EL (cell line): Measurements from ENCODE around the gene EMC10.

ENCODE experiments used
- DNase-seq: peaks from one replicate; pipeline ENCODE4 v3.0.0-alpha.2; 2016

Gene EMC10

DNA sequence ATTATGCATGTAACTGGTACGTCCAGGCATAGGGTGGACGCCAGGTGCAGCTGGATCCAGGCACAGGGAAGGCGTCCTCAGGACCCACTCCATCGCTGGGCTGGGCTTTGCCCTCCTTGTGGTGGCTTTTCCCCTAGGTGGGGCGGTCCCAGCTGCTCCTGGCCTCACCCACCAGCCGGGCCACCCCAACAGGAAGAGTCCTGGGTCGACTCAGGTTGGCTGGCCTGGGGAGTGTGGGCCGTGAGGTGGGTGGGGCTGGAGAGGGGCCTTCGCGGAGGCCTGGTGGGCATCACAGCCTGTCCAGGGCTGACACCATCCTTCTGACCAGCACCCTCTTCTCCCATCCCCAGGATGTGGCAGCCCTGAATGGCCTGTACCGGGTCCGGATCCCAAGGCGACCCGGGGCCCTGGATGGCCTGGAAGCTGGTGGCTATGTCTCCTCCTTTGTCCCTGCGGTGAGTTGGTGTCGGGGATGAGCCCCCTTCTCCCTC lies 3.5 kb downstream of the EMC10 start:
- DNase-seq: no peak

GRCh38 chr19:50480281-50481111 lies 4.2 kb downstream of the EMC10 start:
- no peak for DNase-seq

DNA sequence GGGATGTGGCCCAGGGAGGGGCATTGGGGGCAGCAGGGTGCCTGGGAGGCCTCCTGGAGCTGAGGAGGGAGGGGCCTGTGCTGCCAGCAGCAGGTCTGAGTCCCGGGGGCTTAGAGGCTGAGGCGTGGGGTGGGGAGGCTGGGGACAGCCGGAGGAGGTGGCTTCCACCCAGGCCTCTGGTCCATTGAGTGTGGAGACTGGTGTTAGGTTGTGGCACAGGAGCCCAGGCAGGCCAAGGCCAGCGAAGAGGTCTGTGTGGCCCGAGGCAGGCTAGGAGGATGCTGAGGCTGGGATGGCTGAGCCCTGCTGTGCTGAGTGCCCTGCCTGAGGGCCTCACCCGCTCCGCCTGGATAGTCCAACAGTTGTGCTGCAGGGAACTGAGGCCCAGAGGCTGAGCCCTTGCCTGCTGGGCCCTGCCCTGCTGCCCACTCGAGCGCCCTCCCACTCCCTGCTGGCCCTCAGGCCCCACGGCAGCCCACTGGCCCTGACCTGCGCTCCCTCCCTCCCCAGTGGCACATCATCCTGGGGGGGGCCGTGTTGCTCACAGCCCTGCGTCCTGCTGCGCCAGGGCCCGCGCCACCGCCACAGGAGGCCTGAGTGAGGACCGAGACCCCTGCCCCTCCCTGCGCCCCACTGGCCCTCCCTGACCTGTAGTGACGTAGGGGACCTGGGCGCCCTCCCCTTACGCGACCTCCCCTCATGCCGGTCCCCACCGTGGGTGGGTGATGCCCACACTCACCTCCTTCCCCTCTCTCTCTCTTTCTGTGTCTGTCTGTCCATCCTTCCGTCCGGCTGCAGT lies 5.2 kb downstream of the EMC10 start:
- DNase-seq: no peak

DNA sequence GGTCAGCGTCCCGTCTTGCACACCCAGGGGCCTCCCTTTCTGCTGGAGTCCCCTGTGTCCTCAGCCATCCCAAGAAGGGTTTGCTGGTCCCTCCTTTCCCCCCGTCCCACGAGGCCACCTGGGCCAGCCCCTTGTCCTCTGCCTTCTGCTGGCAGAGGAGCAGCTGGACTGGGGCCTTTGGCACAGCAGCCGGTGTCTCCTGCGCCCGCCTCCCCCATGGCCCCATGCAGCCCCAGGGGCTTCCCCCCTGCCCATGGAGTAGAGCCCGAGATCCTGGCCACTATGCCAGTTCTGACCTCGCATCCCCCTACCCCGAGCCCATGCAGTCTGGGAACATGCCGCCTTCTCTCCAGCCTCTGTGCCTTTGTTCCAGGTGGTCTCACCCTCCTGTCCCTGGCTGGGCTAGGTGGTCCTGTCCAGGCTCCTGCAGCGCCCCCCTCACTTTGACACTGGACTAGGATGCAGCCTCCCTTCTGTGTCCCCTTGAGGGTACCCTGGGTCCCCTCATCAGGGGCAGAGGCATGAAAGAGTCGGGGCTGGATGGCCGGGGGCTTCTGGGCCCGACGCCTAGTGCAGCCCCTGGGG lies 6.1 kb downstream of the EMC10 start:
- no peak for DNase-seq

DNA sequence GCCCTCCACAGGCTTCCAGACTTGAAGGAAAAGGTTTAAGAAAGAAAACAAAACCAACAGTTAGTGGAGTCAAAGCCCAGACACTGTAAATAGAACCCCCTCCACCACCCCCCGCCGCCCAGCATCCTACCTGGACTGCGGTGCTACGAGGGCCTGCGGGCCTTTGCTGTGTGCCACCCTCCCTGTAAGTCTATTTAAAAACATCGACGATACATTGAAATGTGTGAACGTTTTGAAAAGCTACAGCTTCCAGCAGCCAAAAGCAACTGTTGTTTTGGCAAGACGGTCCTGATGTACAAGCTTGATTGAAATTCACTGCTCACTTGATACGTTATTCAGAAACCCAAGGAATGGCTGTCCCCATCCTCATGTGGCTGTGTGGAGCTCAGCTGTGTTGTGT lies 6.6 kb downstream of the EMC10 start:
- DNase-seq: no peak

DNA sequence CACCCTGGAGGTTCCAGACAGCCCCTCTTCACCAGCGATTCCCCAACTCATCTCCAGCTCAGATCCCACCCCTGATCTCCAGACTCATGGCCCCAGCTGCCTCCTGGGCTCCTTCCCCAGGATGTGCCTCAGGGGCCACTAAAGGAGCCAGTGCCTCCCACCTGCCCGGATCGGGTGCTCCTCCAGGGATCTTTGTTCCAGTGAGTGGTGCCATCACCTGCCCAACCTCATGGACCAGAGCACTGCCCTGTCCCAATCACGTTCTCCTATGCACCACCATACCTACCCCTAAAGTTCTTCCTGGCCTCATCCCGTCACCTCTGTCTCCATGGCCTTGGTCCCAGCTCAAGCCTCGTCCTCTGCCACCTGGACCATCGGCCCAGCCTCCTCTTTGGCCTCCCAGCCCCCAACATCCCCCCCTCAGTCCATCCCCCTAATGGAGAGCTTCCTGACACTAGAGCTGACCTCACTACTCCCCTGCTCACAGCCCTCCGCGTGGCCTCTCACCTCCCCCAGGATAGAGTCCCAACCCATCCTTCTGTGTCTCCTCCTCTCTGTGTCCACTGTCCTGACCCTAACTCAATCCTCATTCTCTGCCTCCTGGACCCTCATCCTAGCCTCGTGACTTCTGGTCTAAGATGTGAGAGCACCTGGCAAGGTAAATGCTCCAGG lies 9.1 kb downstream of the EMC10 start:
- DNase-seq: no peak

DNA sequence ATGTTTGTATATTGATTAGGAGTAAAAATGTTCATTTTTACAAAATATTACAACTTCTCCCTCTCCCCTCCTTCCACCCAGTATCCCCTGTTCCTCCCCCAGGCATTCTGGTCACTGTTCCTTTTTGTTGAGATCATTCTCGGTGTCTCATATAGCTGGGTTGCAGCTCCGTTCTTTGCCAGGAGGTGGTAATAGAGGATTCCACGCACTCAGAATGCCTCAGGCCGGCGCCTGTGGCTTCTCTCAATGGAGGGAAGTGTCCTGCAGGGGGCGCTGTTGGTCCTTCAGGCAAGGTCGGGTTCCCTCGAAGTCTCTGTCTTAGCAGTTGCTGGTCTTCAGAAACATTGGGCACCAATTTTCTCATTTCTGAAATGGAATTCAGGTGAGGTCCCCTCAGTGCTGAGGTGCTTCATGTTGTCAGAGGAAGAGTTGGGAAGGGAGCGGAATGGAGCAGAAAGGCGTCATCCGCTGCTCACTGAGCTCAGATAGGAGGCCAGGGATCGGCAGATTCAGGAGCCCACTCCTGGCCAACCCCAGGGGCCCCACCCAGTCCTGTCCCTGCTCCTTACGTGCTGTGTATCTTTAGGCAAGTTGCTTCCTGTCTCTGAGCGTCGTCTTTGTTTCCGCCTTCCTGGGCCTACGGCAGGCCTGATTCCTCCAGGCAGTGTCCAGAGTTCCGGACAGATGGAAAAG lies 10.7 kb downstream of the EMC10 start:
- DNase-seq: peak; percentile 31

DNA sequence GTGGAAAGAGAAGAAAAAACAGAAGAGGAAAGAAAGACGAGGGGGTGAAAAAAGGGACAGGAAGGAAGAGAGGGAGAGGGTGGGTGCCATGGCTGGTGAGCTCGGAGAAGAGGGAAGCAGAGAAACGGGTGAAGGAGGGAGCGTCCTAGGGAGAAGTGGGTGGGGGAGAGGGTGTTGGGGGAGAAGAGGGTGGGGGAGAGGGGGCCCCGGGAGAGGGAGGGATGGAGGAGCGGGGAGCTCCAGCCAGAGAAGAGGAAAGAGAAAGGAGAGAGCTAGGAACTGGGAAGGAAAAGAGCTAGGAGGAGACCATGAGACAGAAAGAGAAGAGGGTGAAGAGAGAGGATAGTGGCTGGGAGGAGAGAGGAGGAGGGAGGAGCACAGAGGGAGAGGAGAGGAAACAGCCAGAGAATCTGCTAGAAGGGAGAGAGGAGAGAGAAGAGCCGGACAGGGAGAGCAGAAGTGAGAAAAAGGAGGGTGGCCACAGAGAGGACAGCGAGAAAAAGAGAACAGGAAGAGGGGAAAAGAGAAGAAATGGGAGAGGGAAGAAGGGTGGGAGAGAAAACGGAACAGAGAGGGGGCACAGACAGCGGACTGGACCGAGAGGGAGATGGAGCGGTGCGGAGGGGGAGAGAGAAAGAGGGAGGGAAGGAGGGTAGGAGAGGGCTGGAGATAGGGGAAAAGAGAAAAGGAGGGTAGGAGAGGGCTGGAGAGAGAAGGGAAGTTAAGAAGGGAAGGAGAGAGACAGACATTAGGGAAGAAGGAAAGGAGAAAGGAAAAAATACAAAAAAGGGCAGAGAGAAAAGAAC lies 12.3 kb downstream of the EMC10 start:
- no peak for DNase-seq

GRCh38 chr19:50489461-50490011 lies 13.2 kb downstream of the EMC10 start:
- no peak for DNase-seq

GRCh38 chr19:50490411-50490811 lies 14.1 kb downstream of the EMC10 start:
- DNase-seq: no peak

GRCh38 chr19:50490991-50491472 lies 14.7 kb downstream of the EMC10 start:
- DNase-seq: no peak

DNA sequence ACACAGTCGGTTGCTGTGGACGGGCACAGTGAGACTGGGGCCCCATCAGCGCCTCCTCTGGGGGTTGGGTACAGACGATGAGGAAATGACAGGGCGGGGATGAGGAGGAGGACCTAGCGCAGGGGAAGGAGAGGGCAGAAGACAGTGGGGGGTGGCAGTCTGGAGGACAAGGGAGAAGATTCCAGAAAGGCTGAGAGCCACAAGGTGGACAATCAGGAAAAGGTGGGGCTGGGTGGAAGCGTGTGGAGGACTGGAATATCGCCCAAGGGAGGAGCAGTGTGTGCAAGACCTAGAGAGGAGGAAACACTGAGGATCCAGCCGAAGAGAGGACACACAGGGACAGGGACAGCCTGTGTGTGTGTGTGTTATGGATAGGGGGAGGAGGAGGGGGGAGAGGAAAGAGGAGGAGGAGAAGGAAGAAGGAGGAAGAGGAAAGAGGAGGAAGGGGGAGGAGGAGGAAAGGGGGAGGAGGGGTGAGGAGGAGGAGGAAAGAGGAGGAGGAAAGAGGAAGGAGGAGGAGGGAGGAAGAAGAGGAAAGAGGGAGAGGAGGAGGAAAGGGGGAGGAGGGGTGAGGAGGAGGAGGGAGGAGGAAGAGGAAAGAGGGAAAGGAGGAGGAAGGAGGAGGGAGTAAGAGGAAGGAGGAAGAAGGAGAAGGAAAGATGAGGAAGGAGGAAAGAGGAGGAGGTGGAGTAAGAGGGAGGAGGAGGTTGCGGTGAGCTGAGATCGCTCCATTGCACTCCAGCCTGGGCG lies 16.2 kb downstream of the EMC10 start:
- DNase-seq: no peak

DNA sequence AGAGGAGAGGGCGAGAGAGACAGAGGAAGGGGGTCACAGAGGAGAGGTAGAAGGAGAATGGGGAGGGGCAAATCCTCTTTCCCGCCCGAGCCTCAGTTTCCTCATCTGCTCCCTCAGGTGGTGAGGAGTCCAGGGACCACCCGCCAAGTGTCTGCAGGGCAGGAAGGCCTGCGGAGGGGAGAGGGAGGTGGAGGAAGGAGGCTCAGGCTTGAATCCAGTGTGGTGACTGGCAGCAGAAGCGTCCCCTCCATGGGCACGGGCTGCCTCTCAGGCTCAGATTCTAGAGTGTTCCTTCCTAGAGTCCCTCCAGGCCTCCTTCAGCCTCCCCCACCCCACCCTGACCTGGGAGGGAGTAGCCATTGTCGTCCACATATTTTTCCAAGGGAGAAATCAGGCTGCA lies 16.9 kb downstream of the EMC10 start:
- no peak for DNase-seq

GRCh38 chr19:50494186-50495019 lies 18.1 kb downstream of the EMC10 start:
- no peak for DNase-seq

DNA sequence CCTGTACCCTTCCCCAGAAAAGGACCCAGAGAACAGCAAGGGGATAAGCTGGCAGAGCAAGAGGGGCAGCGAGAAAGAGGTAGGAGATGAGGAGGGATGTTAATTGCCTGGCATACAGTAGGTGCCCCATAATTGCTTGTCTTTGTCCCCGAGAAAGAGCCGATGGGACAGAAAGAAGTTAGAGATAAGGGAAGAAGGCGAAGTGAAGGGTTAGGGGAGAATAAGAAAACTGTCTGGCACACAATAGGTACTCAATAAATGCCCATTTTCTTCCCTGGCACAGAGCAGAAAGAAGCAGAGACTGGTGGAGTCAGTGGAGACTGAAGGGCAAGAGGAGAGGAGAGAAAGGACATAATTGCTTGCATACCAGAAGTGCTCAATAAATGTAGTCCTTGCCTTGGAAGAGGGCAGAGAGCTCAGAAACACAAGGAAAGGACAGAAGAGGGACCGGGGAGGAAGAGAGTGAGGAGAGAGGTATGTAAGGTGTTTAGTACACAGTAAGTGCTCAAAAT lies 18.8 kb downstream of the EMC10 start:
- DNase-seq: no peak

GRCh38 chr19:50496189-50497021 lies 20.1 kb downstream of the EMC10 start:
- DNase-seq: no peak

DNA sequence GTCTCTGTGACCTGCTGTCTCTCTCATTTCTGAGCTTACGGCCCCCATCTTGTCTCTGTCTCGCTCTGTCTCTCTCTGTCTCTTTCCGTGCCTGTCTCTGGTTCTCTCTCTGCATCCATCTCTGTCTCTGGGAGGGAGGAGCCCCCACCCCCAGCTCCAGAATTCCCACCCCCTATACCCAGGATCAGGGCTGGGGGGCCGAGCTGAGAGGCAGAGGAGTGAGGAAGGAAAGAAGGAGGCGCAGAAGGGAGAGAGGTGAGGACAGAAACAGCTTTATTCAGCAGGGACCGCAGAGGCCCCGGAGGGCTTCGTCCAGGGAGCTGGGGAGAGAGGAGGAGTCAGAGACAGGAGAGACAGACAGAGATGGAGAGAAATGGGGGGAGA lies 20.7 kb downstream of the EMC10 start:
- DNase-seq: no peak
